ENCODE results near the gene BLOC1S3.

The BLOC1S3 gene

DNA sequence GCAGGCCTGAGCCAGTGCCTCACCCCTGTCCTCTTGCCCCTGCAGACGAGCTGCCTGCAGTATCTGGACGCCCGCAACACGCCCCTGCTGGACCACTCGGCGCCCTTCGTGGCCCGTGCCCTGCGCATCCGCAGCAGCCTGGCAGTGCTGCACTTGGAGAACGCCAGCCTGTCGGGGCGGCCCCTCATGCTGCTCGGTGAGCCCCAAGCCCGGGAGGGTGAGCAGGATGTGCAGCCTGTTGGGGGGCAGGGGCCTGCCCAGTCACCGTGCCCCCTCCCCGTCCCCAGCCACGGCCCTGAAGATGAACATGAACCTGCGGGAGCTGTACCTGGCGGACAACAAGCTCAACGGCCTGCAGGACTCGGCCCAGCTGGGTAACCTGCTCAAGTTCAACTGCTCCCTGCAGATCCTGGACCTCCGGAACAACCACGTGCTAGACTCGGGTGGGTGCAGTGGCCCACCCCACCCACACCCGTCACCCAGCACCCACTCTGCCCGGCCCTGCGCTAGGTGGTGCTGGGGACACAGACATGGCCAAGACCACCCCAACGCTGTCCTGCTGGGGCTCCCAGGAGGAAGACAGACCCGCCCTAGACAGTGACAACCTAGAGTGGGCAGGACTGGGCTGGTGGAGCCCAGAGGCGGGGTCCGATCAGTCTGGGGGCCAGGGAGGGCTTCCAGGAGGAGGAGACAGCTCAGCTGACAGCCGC is 36.4 kb upstream of the BLOC1S3 start:
- DNase-seq (no peak), ATAC-seq (no peak)
- no peaks in the 10 kb centered on the region for H3K9me3 Mint-ChIP-seq
- H3K27me3 Mint-ChIP-seq: no peaks in the 10 kb centered on the region
- peaks cover 10% of the 10 kb centered on the region for H3K4me1 Mint-ChIP-seq
- H3K27ac Mint-ChIP-seq: peak overlapping the region in 1 of 2 donors; percentile 92
- no peak overlapping the region for H3K4me3 Mint-ChIP-seq

DNA sequence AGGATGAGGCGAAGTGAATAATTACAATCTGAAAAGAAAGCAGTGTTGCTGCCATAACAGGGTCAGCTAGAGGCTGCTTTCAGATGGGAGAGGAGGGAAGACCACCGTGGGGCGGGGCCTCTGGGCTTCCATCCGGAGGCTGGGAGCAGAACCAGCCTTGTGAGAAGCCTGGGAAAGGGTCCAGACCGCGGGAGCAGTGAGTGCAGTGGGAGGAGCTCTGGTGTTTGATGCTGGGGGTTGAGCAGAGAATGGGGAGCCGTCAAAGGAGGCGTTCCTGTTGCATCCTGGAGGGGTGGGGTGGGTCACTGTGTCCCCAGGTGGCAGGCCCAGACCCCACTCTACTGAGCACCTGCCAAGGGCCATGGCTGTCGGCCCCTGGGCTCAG is 35.9 kb upstream of the BLOC1S3 start:
- Mint-ChIP-seq H3K4me1 (peaks cover 8% of the 10 kb centered on the region), H3K27ac (peak overlapping the region; percentile 1 to 92), H3K9me3 (no peaks in the 10 kb centered on the region), H3K27me3 (no peaks in the 10 kb centered on the region), H3K4me3 (no peak overlapping the region)
- no peak for ATAC-seq
- DNase-seq: no peak

DNA sequence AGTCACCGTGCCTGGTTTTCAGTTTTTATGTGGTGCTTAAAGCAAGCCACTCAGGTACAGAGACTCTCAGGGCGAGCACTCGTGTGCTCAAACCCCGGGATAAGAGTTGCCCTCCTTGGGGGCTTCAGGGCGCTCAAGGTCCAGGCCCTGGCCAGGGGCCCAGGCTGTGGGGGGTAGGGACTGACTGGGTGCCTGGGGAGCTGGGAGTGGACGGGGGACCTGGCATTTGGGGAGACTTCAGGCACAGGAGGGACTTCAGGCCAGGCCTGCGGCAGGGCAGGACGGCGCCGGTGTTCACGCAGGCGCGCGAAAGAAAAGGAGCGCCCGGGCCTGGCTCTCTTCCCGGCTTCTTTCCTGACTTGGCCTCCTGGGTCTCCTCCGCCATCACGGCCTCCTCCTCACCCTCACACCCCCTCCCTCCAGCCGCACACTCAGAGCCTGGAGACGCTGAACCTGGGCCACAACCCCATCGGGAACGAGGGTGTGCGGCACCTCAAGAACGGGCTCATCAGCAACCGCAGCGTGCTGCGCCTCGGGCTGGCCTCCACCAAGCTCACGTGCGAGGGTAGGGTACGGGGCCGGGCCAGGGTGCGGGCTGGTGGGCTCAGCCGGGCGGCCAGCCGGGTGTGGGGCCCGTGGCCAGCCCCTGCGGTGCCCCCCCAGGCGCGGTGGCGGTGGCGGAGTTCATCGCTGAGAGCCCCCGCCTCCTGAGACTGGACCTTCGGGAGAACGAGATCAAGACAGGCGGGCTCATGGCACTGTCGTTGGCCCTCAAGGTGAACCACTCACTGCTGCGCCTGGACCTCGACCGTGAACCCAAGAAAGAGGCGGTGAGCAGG is 33.9 kb upstream of the BLOC1S3 start:
- Mint-ChIP-seq H3K4me1 (peaks cover 16% of the 10 kb centered on the region), H3K27ac (no peak overlapping the region), H3K9me3 (no peaks in the 10 kb centered on the region), H3K4me3 (no peak overlapping the region), H3K27me3 (no peaks in the 10 kb centered on the region)
- ATAC-seq: no peak
- no peak for DNase-seq

DNA sequence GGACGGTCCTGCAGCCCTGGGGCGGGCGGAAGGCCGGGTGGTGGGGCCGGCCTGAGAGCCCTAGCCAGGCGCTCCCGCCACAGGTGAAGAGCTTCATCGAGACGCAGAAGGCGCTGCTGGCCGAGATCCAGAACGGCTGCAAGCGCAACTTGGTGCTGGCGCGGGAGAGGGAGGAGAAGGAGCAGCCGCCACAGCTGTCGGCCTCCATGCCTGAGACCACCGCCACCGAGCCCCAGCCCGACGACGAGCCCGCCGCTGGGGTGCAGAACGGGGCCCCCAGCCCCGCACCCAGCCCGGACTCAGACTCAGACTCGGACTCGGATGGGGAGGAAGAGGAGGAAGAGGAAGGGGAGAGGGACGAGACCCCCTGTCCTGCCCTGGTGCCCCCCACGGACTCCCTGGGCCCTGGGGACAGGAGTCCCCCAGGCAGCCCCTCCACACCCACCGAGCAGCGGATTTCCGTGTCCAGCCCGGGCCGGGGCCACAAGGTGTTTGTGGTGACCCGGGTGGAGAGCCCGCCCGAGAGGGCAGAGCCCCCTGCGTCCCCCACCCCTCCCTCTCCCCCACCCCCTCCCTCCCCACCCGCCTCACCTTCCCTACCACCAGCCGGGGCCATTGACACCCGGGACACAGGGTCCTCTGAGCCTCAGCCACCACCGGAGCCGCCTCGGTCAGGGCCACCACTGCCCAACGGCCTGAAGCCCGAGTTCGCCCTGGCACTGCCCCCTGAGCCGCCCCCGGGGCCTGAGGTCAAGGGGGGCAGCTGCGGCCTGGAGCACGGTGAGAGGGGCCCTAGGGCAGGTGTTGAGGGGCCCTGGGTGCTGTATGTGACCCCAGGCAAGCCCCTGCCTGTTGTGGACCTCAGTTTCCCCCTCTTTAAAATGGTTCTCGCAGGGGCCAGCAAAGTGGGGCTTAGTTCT is 33.1 kb upstream of the BLOC1S3 start:
- Mint-ChIP-seq H3K27me3 (no peaks in the 10 kb centered on the region), H3K9me3 (no peaks in the 10 kb centered on the region), H3K4me1 (peaks cover 17% of the 10 kb centered on the region), H3K27ac (no peak overlapping the region), H3K4me3 (no peak overlapping the region)
- ATAC-seq: peak; percentile 40
- no peak for DNase-seq

DNA sequence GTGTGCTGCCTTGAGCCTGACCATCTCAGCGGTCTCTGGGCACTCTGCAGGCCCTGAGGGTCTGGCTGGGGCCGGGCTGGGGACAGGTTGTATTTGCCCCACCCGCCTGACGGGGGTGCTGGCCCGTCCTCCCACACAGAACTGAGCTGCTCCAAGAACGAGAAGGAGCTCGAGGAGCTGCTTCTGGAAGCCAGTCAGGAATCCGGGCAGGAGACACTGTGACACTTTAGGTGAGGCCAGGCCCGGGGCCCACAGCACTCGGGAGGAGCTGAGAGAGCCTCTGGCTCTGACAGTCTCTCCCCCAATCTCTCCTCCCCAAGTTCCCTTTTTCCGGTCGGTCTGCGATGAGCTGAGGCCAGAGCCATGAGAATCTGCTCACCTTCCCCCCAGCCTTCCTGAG is 32.3 kb upstream of the BLOC1S3 start:
- Mint-ChIP-seq H3K4me3 (no peak overlapping the region), H3K4me1 (peaks cover 18% of the 10 kb centered on the region), H3K9me3 (no peaks in the 10 kb centered on the region), H3K27ac (no peak overlapping the region), H3K27me3 (peaks cover 3% of the 10 kb centered on the region)
- DNase-seq (no peak), ATAC-seq (no peak)

DNA sequence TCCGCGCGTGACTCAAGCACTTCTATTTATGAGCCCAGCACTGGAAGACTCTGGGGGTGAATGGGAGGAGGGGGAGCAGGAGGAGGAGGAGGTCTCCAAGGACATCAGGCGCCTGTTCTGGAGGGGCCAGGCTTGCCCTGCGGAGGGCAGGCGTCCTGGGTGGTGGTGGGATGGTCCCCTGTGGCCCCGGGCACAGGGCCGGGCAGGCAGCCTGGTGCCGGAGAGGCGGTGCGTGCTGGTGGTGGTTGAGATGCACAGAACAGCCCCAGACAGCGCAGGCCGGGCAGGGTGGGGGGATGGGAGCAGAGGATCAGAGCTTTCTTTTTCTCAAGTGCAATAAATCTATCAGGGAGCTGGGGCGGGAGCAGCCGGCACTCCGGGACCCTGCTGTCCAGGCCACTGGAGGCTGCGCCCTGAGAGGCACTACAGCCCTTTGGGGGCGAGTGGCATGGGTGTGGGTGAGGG is 31.8 kb upstream of the BLOC1S3 start:
- no peak overlapping the region for H3K27ac Mint-ChIP-seq
- no peak for DNase-seq
- no peaks in the 10 kb centered on the region for H3K9me3 Mint-ChIP-seq
- H3K27me3 Mint-ChIP-seq: peaks cover 8% of the 10 kb centered on the region
- no peak overlapping the region for H3K4me3 Mint-ChIP-seq
- ATAC-seq: no peak
- peaks cover 23% of the 10 kb centered on the region for H3K4me1 Mint-ChIP-seq

DNA sequence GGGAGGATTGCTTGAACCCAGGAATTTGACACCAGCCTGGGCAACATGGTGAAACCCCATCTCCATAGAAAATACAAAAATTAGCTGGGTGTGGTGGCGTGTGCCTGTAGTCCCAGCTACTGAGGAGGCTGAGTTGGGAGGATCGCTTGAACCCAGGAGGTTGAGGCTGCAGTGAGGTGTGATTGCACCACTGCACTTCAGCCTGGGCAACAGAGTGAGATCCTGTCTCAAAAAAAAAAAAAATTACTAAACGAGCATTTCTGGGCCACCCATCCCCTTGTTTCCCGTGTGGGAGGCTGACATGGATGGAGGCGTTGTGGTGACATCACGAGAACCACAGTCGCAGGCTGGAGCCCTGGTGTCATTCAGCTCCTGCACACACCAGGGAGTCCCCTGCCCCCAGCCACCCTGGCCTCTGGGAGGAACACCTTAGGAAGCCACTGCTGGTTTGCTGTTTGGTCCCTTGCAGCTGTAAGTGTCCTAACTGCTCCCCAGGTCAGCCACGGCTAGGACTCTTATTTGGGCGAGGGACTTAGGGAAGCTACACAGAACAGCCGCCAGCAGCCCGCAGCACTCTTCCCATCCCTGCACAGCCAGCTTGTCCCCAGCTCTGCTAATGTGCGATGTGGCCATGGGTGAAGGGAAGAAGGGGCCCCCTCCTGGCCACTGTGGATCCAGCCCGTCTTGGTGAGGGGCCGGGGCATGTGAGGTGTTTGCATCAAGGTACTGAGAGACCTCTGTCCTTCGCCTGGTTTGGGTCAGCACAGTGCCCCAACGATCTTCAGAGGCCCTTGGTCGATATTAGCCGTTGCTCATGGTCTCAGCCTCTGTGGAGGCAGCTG is 30.5 kb upstream of the BLOC1S3 start:
- no peak for ATAC-seq
- no peak overlapping the region for H3K27ac Mint-ChIP-seq
- H3K9me3 Mint-ChIP-seq: peaks cover 0 to 6% of the 10 kb centered on the region in 2 donors
- DNase-seq: no peak
- peaks cover 30% of the 10 kb centered on the region for H3K4me1 Mint-ChIP-seq
- H3K4me3 Mint-ChIP-seq: no peak overlapping the region
- peaks cover 21% of the 10 kb centered on the region for H3K27me3 Mint-ChIP-seq

DNA sequence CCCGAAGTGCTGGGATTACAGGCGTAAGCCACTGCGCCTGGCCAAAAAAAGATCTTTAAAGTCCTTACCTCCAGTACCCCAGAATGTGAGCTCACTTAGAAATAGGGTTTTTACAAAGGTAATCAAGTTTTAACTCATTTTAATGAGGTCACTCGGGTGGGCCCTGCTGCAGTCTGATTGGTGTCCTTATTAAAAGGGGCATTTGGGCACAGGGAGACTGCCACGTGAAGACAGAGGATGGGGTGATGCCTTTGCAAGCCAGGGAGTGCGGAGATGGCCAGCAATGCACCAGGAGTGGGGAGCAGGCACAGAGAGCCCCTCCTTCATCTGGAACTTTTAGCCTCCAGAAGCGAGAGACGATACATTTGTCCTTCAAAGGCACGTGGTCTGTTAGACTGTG is 29.5 kb upstream of the BLOC1S3 start:
- DNase-seq (no peak), ATAC-seq (no peak)
- no peak overlapping the region for H3K4me3 Mint-ChIP-seq
- H3K4me1 Mint-ChIP-seq: peaks cover 39% of the 10 kb centered on the region
- peaks cover 0 to 6% of the 10 kb centered on the region in 2 donors for H3K9me3 Mint-ChIP-seq
- peaks cover 32% of the 10 kb centered on the region for H3K27me3 Mint-ChIP-seq
- no peak overlapping the region for H3K27ac Mint-ChIP-seq

DNA sequence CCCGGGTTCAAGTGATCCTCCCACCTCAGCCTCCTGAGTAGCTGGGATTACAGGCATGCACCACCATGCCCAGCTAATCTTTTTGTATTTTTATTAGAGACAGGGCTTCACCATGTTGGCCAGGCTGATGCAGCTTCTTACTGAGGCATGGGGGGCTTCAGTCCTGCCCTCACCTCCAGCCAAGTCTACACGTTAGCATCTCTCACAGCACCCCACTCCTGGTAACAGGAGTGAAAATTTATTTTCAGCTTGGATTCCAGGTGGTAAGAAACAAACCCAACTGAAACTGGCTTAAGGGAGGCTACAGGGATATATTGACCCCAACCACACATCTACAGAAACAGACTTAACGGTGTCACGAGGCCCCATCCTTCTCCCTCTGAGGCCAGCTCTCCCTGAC is 28.4 kb upstream of the BLOC1S3 start:
- Mint-ChIP-seq H3K27me3 (peaks cover 41% of the 10 kb centered on the region), H3K4me3 (no peak overlapping the region)

DNA sequence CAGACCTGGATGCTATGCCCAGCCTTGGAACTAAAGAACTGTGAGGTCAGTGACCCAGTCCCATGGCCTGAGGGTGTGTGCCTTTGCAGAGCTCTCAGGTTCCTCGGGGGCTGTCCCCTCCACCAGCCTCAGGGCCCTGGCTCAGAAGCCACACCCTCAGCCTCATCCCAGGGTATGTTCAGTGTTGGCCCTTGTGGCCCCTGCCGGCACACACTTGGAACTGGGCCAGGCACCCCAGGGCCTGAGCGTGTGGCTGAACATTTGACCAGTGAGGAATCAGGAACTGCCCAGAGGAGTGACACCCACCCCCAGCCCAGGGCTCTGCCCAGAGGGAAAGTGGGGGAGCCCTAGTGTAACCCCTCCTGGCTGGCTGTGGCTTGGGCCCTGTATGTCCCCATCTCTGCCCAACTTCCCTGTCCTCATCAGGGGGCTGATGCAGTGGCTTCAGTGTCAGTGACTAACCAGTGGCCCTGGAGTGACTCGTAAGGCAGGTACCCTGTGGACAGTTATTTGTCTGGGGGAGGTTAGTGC is 27.8 kb upstream of the BLOC1S3 start:
- Mint-ChIP-seq H3K4me1 (peaks cover 44% of the 10 kb centered on the region), H3K9me3 (peaks cover 0 to 6% of the 10 kb centered on the region in 2 donors), H3K27ac (no peak overlapping the region), H3K4me3 (no peak overlapping the region), H3K27me3 (peaks cover 47% of the 10 kb centered on the region)
- ATAC-seq (no peak), DNase-seq (no peak)

More for the DNA sequence above, 28.4 kb upstream of the BLOC1S3 start:
- peaks cover 44% of the 10 kb centered on the region for H3K4me1 Mint-ChIP-seq
- no peak for DNase-seq
- no peak overlapping the region for H3K27ac Mint-ChIP-seq
- ATAC-seq: no peak
- peaks cover 0 to 6% of the 10 kb centered on the region in 2 donors for H3K9me3 Mint-ChIP-seq

DNA sequence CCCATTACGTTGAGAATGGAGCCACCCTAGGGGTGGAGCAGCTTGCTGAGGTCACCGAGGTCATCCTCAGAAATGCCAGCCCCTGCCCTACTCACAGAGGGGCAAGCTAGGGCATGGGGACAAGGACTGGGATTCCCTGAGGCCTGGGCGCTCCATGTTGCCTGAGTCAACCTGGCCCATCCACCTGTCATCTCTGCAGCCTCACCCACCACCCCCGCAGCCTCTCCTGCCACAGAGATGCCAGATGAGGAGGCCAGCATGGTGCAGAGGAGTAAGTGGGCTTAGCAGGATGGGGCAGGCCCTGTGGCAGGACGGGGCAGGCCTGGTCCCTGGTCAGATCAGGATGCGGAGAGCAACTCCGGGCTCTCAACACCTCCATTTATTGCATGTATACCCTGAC is 27.3 kb upstream of the BLOC1S3 start:
- DNase-seq (no peak), ATAC-seq (no peak)
- Mint-ChIP-seq H3K9me3 (peaks cover 0 to 6% of the 10 kb centered on the region in 2 donors), H3K4me3 (peak overlapping the region; percentile 49 to 67), H3K27me3 (peaks cover 50% of the 10 kb centered on the region), H3K27ac (no peak overlapping the region), H3K4me1 (peaks cover 44% of the 10 kb centered on the region)

DNA sequence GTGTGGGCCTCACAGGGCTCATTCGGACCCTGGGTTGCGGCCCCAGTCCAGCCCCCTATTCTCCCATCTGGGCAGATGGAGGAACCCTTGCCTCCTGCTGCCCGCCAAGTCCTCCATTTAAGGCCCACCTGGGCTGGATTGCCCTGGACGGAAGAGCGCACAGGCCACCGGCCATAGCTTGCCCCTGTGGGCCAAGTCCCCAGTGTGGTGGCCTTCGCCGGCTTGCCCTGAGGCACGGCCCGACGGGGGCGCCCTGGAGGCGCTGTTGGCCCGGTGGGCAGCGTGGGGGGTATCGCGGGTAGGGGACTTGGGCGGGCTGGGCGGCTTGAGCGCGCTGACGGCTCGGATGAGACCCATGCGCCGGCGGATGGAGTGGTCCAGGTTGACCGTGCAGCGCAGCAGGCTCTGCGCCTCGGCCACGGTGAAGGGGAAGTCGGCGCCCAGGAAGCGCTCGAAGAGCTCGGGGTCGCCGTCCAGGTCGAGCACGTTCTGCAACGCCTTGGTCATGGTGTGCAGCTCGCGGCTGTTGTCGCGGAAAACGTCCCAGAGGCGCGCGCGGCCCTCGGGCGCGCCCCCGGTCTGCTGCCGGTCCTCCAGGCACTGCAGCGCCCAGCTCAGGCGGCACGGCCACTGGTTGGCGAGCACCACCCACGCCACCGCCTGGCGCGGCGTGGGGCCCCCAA is 26.6 kb upstream of the BLOC1S3 start:
- Mint-ChIP-seq H3K27ac (peak overlapping the region in 1 of 2 donors; percentile 59), H3K4me1 (peaks cover 44% of the 10 kb centered on the region), H3K27me3 (peaks cover 57% of the 10 kb centered on the region), H3K4me3 (peak overlapping the region; percentile 49 to 87), H3K9me3 (peaks cover 0 to 6% of the 10 kb centered on the region in 2 donors)
- ATAC-seq (no peak), DNase-seq (no peak)

DNA sequence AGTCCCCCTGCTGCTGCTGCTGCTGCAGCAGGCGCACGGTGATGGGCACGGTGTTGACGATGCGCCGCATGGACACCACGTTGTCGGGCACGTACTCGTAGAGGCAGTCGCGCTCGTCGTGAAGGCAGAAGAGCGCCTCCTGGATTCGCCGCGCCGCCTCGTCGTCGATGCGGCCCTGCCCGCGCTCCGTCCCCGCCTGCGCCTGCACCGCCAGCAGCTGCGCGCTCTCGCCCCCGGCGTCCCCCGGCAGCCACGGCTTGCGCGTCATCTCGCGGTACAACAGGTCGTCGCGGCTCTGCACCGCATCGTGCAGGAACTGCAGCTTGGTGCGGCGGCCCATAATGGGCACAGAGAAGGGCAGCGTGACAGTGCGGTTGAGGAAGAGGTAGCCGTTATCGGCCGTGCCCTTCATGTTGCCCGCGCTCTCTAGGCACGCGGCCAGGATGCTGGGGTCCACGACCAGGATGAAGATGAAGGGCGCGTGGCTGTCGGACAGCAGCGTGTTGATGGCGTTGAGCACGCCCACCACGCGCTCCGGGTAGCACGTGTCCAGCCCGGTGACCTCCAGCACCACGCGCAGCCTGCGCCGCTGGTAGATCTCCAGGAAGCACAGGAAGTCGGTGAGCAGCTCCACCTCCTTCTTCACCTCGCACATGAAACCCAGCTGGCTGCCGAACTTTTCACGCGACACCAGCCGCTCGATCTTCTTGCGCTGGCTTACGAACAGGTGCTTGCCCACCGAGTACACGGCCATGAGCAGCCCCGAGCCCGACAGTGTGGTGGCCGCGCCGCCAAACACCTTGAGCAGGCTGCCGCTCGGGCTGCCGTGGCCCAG is 25.9 kb upstream of the BLOC1S3 start:
- peaks cover 44% of the 10 kb centered on the region for H3K4me1 Mint-ChIP-seq

More for the DNA sequence above, 25.9 kb upstream of the BLOC1S3 start:
- Mint-ChIP-seq H3K9me3 (peaks cover 0 to 6% of the 10 kb centered on the region in 2 donors), H3K27ac (no peak overlapping the region), H3K4me3 (peak overlapping the region; percentile 80 to 87), H3K27me3 (peaks cover 62% of the 10 kb centered on the region)
- peak; percentile 71 for ATAC-seq
- DNase-seq: peak; percentile 41 to 54
